ENCODE data around the gene TMEM272. TPM values are rescaled to one million over a fixed set of nuclear protein-coding genes. Genes with fewer than 3 reads are reported as not detected.
A peak's percentile ranks its signal among the peaks of the same experiment; 100 is the strongest.

Gene TMEM272
- total RNA-seq, 3 donors from 2014 or later (not counting 1 experiment from before 2014, with no cell fraction given), result 0.08 TPM; not detected in 2

DNA sequence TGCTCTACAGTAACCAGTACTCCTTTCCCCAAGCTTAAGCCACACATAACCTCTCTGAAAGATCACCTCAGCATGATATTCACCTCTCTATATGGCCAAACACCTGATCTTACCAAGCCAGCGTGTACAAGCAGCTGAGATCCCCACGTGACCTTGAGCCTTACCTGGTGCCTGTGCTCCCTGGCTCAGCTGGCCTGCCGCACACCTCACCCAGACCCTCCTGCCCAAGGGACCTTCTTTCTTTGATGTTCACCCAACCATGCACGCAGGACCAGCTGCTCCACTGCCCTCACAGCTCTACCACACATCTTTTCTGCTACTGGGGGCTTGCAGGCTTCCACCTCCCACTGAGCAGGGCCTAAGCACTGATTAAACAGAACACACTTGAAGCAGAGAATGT lies 50.0 kb downstream of the TMEM272 start:
- no peaks in the 10 kb centered on the region for H3K36me3 ChIP-seq (ENCODE audit: control insufficient read depth, insufficient read depth, low read length)
- peaks cover 0 to 4% of the 10 kb centered on the region in 2 donors for H3K27me3 Mint-ChIP-seq (ENCODE audit: low read depth in 2 of 2)
- no peak overlapping the region for H3K4me3 ChIP-seq (ENCODE audit: low read length)
- H3K36me3 Mint-ChIP-seq, result no peaks in the 10 kb centered on the region
- H3K9me3 ChIP-seq (ENCODE audit: control insufficient read depth, insufficient read depth, low read length), result no peaks in the 10 kb centered on the region
- intact Hi-C loops (cut with micrococcal nuclease), result loop anchor here (5.0 kb wide), 1 partner anchor 668 kb away; no protein-coding TSS in a partner anchor
- no peak overlapping the region for H3K4me3 Mint-ChIP-seq
- peaks cover 0 to 4% of the 10 kb centered on the region in 2 donors for H3K4me1 Mint-ChIP-seq
- H3K27ac Mint-ChIP-seq, result peak overlapping the region in 1 of 2 donors; percentile 15
- H3K27ac ChIP-seq (ENCODE audit: low read length), result no peak overlapping the region
- DNase-seq, result no peak
- peaks cover 10% of the 10 kb centered on the region for H3K4me1 ChIP-seq (ENCODE audit: control insufficient read depth, insufficient read depth, low read length)
- TF ChIP-seq, protein P1, sequence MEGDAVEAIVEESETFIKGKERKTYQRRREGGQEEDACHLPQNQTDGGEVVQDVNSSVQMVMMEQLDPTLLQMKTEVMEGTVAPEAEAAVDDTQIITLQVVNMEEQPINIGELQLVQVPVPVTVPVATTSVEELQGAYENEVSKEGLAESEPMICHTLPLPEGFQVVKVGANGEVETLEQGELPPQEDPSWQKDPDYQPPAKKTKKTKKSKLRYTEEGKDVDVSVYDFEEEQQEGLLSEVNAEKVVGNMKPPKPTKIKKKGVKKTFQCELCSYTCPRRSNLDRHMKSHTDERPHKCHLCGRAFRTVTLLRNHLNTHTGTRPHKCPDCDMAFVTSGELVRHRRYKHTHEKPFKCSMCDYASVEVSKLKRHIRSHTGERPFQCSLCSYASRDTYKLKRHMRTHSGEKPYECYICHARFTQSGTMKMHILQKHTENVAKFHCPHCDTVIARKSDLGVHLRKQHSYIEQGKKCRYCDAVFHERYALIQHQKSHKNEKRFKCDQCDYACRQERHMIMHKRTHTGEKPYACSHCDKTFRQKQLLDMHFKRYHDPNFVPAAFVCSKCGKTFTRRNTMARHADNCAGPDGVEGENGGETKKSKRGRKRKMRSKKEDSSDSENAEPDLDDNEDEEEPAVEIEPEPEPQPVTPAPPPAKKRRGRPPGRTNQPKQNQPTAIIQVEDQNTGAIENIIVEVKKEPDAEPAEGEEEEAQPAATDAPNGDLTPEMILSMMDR (IDR thresholded peaks at IDR 0.05), result no peak
- no peaks in the 10 kb centered on the region for H3K9me3 Mint-ChIP-seq
- no peak for ATAC-seq
- WGBS (ENCODE audit: insufficient coverage), result 63% methylated on average over 4 of the region's 4 CpGs
- H3K27me3 ChIP-seq (ENCODE audit: control insufficient read depth, insufficient read depth, low read length), result no peaks in the 10 kb centered on the region

DNA sequence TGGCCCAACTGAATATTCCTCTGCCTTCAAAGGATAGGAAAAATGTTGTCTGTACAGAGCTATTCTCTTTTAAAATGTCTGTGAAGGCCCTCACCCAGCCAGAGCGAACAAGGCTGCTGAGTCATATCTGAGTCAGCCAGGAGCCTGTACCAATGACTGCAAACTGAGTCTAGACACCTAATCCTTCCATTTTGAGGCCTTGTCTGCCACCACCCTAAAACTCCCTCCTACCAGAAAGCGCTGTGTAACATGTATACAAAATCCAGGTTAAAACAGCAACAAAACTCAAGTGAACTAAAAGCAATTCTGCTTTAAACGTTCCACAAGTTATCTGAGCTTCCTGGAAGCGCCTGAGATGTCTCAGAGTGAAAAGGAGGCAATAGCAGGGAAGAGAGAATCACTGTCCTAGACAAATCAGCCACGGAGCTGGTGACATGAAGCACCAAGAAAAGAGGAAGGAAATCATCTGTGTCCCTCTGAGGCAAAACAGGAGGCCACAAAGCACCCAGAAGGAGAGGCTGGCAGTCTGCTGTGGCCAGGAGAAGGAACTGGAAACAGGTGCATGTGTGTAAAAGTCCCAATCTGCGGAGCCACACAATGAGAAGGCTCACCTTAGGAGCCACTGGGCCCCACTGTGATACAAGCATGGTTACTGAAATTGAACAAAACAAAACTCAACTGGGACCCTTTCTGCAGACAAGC lies 51.3 kb downstream of the TMEM272 start:
- peaks cover 0 to 4% of the 10 kb centered on the region in 2 donors for H3K4me1 Mint-ChIP-seq
- DNase-seq (no peak), ATAC-seq (peak in 1 of 3 donors; percentile 37)
- H3K27me3 Mint-ChIP-seq (ENCODE audit: low read depth in 2 of 2), result no peaks in the 10 kb centered on the region
- intact Hi-C loops (cut with micrococcal nuclease), result no loop called here
- no peak overlapping the region for H3K27ac Mint-ChIP-seq
- Histone ChIP-seq H3K36me3 (ENCODE audit: control insufficient read depth, insufficient read depth, low read length) (no peaks in the 10 kb centered on the region), H3K27ac (ENCODE audit: low read length) (no peak overlapping the region), H3K9me3 (ENCODE audit: control insufficient read depth, insufficient read depth, low read length) (no peaks in the 10 kb centered on the region), H3K4me1 (ENCODE audit: control insufficient read depth, insufficient read depth, low read length) (peaks cover 10% of the 10 kb centered on the region), H3K4me3 (ENCODE audit: low read length) (no peak overlapping the region), H3K27me3 (ENCODE audit: control insufficient read depth, insufficient read depth, low read length) (no peaks in the 10 kb centered on the region)
- H3K36me3 Mint-ChIP-seq, result no peaks in the 10 kb centered on the region
- WGBS (ENCODE audit: insufficient coverage), result 41% methylated on average over 6 of the region's 6 CpGs
- TF ChIP-seq, protein P1 (IDR thresholded peaks at IDR 0.05), result no peak
- H3K9me3 Mint-ChIP-seq, result no peaks in the 10 kb centered on the region
- H3K4me3 Mint-ChIP-seq, result no peak overlapping the region

DNA sequence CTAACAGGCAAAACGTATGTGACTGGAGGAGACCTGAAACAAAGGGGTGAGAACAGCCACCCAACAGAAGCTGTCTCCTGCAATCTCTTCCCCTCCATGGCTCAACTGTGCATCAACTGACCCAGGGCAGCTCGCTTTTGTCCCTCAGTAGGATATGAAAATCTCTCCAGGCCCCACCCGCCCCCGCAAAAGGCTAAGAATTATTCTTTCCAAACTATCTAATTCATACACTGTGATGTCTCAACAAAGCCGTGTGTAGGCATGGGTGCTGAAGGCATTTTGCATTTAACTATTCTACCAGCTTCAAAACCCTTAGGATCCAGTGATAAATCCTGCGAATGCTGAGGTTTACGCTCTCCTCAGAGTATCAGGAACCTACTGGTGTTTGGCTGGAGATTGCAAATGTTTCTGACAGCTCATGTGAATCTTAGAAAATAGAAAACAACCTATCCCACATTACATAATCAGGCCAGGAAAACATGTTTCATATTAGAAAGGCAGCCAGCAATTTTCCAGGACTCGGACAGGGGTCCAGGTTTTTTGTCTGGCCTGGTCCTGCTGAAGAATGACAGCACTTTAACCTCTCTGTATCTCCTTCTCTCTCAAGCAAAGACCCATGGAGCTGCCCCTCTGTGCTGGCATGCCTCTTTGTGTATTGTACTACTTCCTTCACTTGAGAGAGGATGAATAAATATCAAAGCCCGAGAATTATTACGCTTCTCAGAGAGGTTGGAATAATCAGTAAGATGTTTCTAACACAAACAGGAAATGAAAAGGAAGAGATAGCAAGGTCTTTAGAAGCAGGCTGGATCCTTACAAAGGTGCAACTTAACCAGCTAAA lies 58.3 kb downstream of the TMEM272 start:
- peak overlapping the region in 1 of 2 donors; percentile 7 for H3K27ac Mint-ChIP-seq
- H3K4me3 Mint-ChIP-seq, result no peak overlapping the region
- H3K9me3 Mint-ChIP-seq, result no peaks in the 10 kb centered on the region
- H3K36me3 Mint-ChIP-seq, result no peaks in the 10 kb centered on the region
- 94% methylated on average over 9 of the region's 10 CpGs for WGBS (ENCODE audit: insufficient coverage)
- Histone ChIP-seq H3K4me1 (ENCODE audit: control insufficient read depth, insufficient read depth, low read length) (no peaks in the 10 kb centered on the region), H3K4me3 (ENCODE audit: low read length) (no peak overlapping the region), H3K27me3 (ENCODE audit: control insufficient read depth, insufficient read depth, low read length) (no peaks in the 10 kb centered on the region), H3K27ac (ENCODE audit: low read length) (no peak overlapping the region), H3K36me3 (ENCODE audit: control insufficient read depth, insufficient read depth, low read length) (no peaks in the 10 kb centered on the region), H3K9me3 (ENCODE audit: control insufficient read depth, insufficient read depth, low read length) (no peaks in the 10 kb centered on the region)
- H3K27me3 Mint-ChIP-seq (ENCODE audit: low read depth in 2 of 2), result no peaks in the 10 kb centered on the region
- DNase-seq, result no peak
- peaks cover 0 to 14% of the 10 kb centered on the region in 2 donors for H3K4me1 Mint-ChIP-seq
- intact Hi-C loops (cut with micrococcal nuclease), result loop anchor here (1.0 kb wide), 1 partner anchor 16 kb away; no protein-coding TSS in a partner anchor
- TF ChIP-seq, protein P1 (IDR thresholded peaks at IDR 0.05), result no peak
- no peak for ATAC-seq
